ENCODE results near the gene CNOT6. TPM values are rescaled to one million over a fixed set of nuclear protein-coding genes. Genes with fewer than 3 reads are reported as not detected.

Gene CNOT6
- 12.0 to 22.0 TPM (median 18.5 TPM) in 5 replicates for total RNA-seq (2022; extraction: Qiagen RNA extraction; ENCODE audit: low read depth)

GRCh38 chr5:180494060-180494509, at the start of gene CNOT6:
TSS of gene CNOT6 (plus strand) at chr5:180494379. CDS start at chr5:180529277, 34,898 bp downstream.

GRCh38 chr5:180591311-180591887, 97.2 kb downstream of the CNOT6 start, which contains the start of gene SCGB3A1:
TSS of gene SCGB3A1 (minus strand) at chr5:180591499. CDS start at chr5:180591462, 37 bp downstream.

Other genes with a start within 250 kb of the CNOT6 start
- 29.0 to 41.6 TPM (median 37.3 TPM) in 5 replicates for gene MAPK9, start 202.3 kb upstream of the CNOT6 start, total RNA-seq (2022; extraction: Qiagen RNA extraction; ENCODE audit: low read depth)
- gene GFPT2, start 141.0 kb upstream of the CNOT6 start, total RNA-seq (2022; extraction: Qiagen RNA extraction; ENCODE audit: low read depth): 74.4 to 96.5 TPM (median 84.9 TPM) in 5 replicates
- gene SCGB3A1, start 97.1 kb downstream of the CNOT6 start, total RNA-seq (2022; extraction: Qiagen RNA extraction; ENCODE audit: low read depth): not detected in 5 replicates
- 3.0 to 5.3 TPM (median 3.6 TPM) in 5 replicates for gene FLT4, start 155.2 kb downstream of the CNOT6 start, total RNA-seq (2022; extraction: Qiagen RNA extraction; ENCODE audit: low read depth)
- not detected in 5 replicates for gene OR2Y1, start 245.7 kb downstream of the CNOT6 start, total RNA-seq (2022; extraction: Qiagen RNA extraction; ENCODE audit: low read depth)

All from A549 treated with GW870086 at 1 μM for 4 hours (cell line).